Right cardiac atrium (tissue), 5 donors: Measurements from ENCODE around the gene RSRC1. TPM values are rescaled to one million over a fixed set of nuclear protein-coding genes. Genes with fewer than 3 reads are reported as not detected.
"Not testable (repeated sequence)": the region's sequence is repeated elsewhere in the genome, so short reads cannot be mapped to it uniquely, and the experiment has no call there.

Experiments used
- ATAC-seq, 2 donors: fragments of 200-7000 bp; cut with Tn5 transposase; one replicate each; pipeline versions ENCODE4 v1.8.0 to v1.9.1; 2020; ENCODE audit warnings: moderate library complexity in 2 of 2, mild to moderate bottlenecking in 1 of 2
- DNase-seq, 3 donors: peaks; one replicate each; pipeline ENCODE4 v3.0.0-alpha.2; 2020
- H3K27ac ChIP-seq: one replicate; pipeline ENCODE4 v1.5.1; 2013; ENCODE audit warnings: mild to moderate bottlenecking, low read length, control low read depth, moderate library complexity
- H3K27me3 ChIP-seq: one replicate; pipeline ENCODE4 v1.6.1; 2013; ENCODE audit not compliant: control insufficient read depth, insufficient read depth
- H3K4me1 ChIP-seq: one replicate; pipeline ENCODE4 v1.6.1; 2013; ENCODE audit warnings: low read length; ENCODE audit not compliant: control insufficient read depth, insufficient read depth
- H3K4me3 ChIP-seq: one replicate; pipeline ENCODE4 v1.5.1; 2013; ENCODE audit warnings: low read length, control low read depth
- H3K9me3 ChIP-seq: one replicate; pipeline ENCODE4 v1.6.1; 2013; ENCODE audit warnings: low read length; ENCODE audit not compliant: control insufficient read depth
- WGBS: extraction: QIAGEN DNeasy Blood & Tissue Kit; methylation state at CpG from one replicate; pipeline ENCODE4 v1.1.7; 2013; 5-methylcytosine and 5-hydroxymethylcytosine counted together
- intact Hi-C, 4 donors: fragments of 100-400 bp; cut with DNase I; formaldehyde crosslinking; loops; one replicate each; pipeline versions ENCODE4 v1.11.0 to v1.14.0; 2022 to 2023
- polyA plus RNA-seq: library from polyadenylated mRNA; stranded (reverse); fragments of 200-250 nt; gene quantifications from one replicate; pipeline ENCODE4 v1.2.3, GENCODE V29; 2013
- total RNA-seq, 4 donors: library from RNA; stranded (reverse); fragmentation: NEBNext Ultra II Directional; extraction: Animal tissue kit (Norgen Biotek cat#: 25700); gene quantifications; one replicate each; pipeline ENCODE4 v1.2.1, GENCODE V29; 2021
- donor health status: healthy with polysubstance abuse.
- donor health status: DM: no; HTN: yes; CAD: no.
- donor health status: DM: no; HTN: no; CAD: no.
- donor health status: DM: no; HTN: yes; CAD: no; lungs with severe emphysema.
- donor health status: DM: yes; HTN: yes; CAD: no.

Gene RSRC1
- total and polyA plus RNA-seq, 5 donors, result 23.0 to 31.0 (median 28.2) TPM

DNA sequence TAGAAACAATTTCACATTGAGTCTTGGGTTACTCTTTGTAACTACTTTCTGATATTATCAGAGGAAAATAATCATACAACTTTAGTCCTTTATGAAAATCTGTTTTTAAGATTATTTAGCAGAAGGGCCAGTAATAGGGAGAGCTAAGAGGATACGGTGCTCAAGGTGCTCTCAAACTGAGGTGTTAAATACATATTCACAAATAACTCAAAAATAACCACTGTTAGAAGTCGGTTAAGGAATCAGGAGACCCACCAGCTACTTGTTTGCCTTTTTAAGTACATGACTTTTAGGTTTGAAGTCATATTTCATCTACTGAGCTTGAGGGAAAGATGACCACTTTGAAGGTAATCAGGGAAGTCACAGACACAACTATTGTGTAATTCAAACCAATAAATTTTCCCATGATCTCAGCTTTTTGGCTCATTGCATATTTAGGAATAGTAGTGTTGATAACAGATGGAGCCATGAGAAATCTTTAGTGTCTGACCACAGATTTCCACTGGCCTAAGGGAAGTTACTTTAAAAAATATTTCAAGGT is 1.4 kb upstream of the RSRC1 start:
- H3K4me1 ChIP-seq, result peaks cover 1% of the 10 kb centered on the region
- ATAC-seq (no peak), DNase-seq (no peak)
- no peaks in the 10 kb centered on the region for H3K9me3 ChIP-seq
- no peak overlapping the region for H3K27ac ChIP-seq
- H3K27me3 ChIP-seq, result no peaks in the 10 kb centered on the region
- intact Hi-C loops, result no loop called here
- 31% methylated on average over 2 of the region's 2 CpGs for WGBS
- no peak overlapping the region for H3K4me3 ChIP-seq

DNA sequence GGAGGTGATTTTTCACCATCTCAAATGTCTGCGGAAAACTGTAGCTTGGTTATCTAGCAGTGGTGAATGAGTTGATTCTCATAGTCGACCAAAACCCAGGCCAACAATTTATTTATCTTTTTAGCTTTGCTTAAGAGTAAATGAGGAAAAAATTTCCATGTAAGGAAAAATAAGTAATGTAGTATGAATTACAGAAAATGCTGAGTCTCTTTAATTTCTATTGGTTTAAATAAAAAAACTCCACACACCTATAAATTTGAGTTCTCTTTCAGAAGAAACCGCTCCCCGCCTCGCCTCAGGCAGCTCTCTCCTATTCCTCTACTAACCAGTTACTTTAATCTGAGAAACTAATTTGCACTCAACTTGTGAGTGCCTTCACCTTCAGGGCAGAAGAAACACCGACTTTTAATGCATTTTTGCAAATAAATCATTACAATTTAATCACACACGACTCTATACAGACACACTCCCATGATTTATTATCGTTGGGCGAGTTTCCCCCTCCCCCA is 540 bp upstream of the RSRC1 start:
- H3K27me3 ChIP-seq, result no peaks in the 10 kb centered on the region
- no peaks in the 10 kb centered on the region for H3K4me1 ChIP-seq
- peak overlapping the region; percentile 7 for H3K27ac ChIP-seq
- ATAC-seq (no peak), DNase-seq (peak in 1 of 3 donors; percentile 47)
- intact Hi-C loops, result no loop called here
- no peaks in the 10 kb centered on the region for H3K9me3 ChIP-seq
- peak overlapping the region; percentile 52 for H3K4me3 ChIP-seq
- 10% methylated on average over 9 of the region's 9 CpGs for WGBS

DNA sequence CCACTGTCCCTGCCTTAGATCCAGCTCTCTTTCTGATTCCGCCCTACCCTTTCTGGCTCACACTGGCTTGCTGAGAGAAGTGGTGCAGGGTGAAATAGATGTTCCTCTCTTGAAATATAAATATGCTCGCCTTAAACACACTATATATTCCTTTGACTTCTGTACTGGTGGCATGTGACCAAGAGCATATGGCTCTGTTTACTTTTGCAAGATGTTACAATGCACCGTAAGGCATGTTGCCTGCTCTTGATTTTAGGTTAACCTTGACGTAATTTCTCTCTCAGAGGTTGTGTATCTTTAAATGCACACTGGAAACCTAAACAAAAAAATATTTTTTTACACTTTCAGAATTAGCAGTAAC is 749 bp downstream of the RSRC1 start:
- H3K27ac ChIP-seq, result no peak overlapping the region
- ATAC-seq, result no peak
- WGBS, result 14% methylated on average over 4 of the region's 4 CpGs

DNA sequence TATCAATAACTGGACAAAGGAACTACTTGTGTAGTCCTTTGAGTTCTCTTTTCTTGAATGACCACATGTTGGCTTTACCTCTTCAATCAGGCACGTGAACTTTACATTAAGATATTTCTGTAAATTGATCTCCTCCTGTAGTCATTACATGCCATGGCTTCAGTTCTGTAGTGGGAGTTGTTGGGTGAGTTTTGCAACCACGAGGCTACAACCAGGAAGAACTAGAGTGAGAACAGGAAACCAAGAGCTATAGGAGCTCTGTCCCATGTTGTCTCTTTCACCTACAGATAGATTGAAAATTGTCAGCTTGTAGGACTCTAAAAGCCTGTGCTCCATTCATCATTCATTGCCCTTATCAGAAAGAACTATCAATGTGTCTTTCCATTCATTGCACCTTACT is 2.0 kb downstream of the RSRC1 start:
- intact Hi-C loops, result loop anchor here in 1 of 4 donors (5.0 kb wide), 1 partner anchor 935 kb away; no protein-coding TSS in a partner anchor
- 64% methylated on average over 2 of the region's 2 CpGs for WGBS
- Histone ChIP-seq H3K4me1 (no peaks in the 10 kb centered on the region), H3K9me3 (no peaks in the 10 kb centered on the region), H3K27ac (no peak overlapping the region), H3K4me3 (no peak overlapping the region), H3K27me3 (no peaks in the 10 kb centered on the region)
- ATAC-seq, result no peak
- DNase-seq, result no peak

More for the DNA sequence above, 749 bp downstream of the RSRC1 start:
- Histone ChIP-seq H3K4me3 (peak overlapping the region; percentile 52), H3K27me3 (no peaks in the 10 kb centered on the region), H3K4me1 (no peaks in the 10 kb centered on the region), H3K9me3 (no peaks in the 10 kb centered on the region)
- intact Hi-C loops, result loop anchor here in 1 of 4 donors (5.0 kb wide), 1 partner anchor 933 kb away; no protein-coding TSS in a partner anchor
- DNase-seq, result no peak

DNA sequence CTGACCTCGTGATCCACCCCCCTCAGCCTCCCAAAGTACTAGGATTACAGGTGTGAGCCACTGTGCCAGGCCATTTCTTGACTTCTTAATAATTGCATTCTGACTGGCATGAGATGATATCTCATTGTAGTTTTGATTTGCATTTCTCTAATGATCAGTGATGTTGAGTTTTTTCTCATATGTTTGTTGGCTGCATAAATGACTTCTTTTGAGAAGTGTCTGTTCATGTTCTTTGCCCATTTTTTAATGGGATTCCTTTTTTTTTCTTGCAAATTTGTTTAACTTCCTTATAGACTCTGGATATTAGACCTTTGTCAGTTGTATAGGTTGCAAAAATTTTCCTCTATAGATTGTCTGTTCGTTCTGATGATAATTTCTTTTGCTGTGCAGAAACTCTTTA is 3.7 kb downstream of the RSRC1 start:
- not testable (repeated sequence) for ATAC-seq, H3K9me3 ChIP-seq, DNase-seq, H3K27me3 ChIP-seq, H3K27ac ChIP-seq, H3K4me3 ChIP-seq, H3K4me1 ChIP-seq
- intact Hi-C loops, result loop anchor here in 1 of 4 donors (5.0 kb wide), 1 partner anchor 936 kb away; no protein-coding TSS in a partner anchor
- 98% methylated on average over 2 of the region's 2 CpGs for WGBS

DNA sequence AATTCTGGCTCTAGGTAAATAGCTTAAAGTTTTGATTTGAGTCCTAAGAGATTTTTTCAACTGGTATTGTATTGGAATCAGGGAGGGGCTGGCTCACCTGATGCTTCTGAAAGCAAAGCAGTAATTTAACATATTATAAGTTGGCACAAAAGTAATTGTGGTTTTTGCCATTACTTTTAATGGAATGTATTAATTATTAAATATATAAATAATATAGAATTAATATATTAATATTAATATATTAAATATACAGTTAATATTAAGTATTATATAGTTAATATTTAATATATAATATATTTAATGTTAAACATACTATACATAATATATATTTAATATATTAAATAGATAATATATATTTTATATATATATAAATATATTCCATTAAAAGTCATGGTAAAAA is 10.4 kb downstream of the RSRC1 start:
- H3K4me3 ChIP-seq, result no peak overlapping the region
- DNase-seq, result no peak
- H3K9me3 ChIP-seq, result no peaks in the 10 kb centered on the region
- H3K27ac ChIP-seq, result no peak overlapping the region
- H3K27me3 ChIP-seq, result no peaks in the 10 kb centered on the region
- no peak for ATAC-seq
- no peaks in the 10 kb centered on the region for H3K4me1 ChIP-seq
- intact Hi-C loops, result no loop called here

DNA sequence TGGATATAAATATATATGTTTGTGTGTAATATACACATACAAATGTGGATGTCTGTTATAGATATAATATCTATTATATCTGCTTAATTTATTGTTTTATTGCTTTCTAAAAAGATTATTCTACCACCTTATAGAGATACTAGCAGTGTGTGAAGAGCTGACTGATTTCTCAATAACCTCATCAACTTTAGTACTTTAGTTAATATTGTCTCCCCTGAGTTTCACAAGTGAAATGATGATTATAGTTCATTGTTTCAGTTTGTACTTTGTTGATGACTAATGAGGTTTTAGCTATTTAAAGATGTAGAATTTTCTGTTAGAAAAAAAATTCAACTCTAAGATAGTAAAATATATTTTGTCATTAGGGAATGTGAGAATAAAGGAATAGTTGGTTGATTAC is 11.4 kb downstream of the RSRC1 start:
- Histone ChIP-seq H3K4me3 (no peak overlapping the region), H3K4me1 (no peaks in the 10 kb centered on the region), H3K9me3 (no peaks in the 10 kb centered on the region), H3K27ac (no peak overlapping the region), H3K27me3 (no peaks in the 10 kb centered on the region)
- intact Hi-C loops, result no loop called here
- DNase-seq (no peak), ATAC-seq (no peak)

DNA sequence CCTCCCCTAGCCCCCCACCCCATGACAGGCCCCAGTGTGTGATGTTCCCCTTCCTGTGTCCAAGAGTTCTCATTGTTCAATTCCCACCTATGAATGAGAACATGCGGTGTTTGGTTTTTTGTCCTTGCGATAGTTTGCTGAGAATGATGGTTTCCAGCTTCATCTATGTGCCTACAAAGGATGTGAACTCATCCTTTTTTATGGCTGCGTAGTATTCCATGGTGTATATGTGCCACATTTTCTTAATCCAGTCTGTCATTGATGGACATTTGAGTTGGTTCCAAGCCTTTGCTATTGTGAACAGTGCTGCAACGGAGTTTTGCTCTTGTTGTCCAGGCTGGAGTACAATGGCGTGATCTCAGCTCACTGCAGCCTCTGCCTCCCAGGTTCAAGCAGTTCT is 12.8 kb downstream of the RSRC1 start:
- H3K27ac ChIP-seq, H3K4me3 ChIP-seq, DNase-seq, H3K9me3 ChIP-seq, ATAC-seq, H3K27me3 ChIP-seq, intact Hi-C loops, H3K4me1 ChIP-seq: not testable (repeated sequence)
- WGBS, result 78% methylated on average over 5 of the region's 5 CpGs

DNA sequence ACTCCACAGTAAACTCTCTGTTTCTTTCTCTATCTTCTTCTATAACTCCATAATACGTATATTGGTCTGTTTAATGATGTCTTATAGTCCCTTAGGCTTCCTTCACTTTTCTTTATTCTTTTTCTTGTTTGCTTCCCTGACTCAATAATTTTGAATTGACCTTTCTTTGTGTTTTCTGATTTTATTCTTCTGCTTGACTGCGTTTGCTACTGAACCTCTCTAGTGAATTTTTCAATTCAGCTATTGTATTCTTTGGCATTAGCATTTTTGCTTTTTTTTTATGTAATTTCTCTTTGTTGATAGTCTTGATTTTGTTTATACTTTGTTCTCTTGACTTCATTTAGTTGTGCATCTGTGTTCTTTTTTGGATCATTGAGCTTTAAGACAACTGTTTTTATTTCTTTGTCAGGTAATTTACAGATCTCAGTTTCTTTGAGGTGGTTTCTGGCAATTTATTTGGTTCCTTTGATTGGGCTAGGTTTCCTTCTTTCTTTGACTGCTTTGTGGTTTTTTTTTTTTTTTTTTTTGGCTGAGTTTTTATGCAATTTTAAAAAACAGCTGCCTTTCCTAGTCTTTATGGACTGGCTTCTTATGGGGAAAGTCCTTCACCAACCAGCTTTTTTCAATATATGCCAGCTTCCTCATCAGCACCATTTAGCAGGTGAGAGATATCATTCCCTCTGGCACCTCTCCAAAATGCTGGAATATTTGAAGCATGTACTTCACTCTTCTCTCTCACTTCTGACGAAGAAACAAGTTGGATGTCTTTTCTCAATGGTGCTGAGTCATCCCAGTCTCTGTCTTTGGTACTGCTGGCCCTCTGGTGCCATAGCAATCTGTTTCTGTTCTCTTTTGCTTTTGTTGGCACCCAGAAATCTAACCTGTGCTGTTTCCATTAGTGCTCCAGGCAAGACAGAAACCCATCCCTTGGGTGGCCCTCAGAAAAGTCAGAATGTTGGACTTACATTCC is 17.6 kb downstream of the RSRC1 start:
- Histone ChIP-seq H3K9me3 (no peaks in the 10 kb centered on the region), H3K4me3 (no peak overlapping the region), H3K27me3 (no peaks in the 10 kb centered on the region), H3K27ac (no peak overlapping the region), H3K4me1 (no peaks in the 10 kb centered on the region)
- DNase-seq (no peak), ATAC-seq (no peak)
- 79% methylated on average over 3 of the region's 3 CpGs for WGBS
- intact Hi-C loops, result no loop called here

DNA sequence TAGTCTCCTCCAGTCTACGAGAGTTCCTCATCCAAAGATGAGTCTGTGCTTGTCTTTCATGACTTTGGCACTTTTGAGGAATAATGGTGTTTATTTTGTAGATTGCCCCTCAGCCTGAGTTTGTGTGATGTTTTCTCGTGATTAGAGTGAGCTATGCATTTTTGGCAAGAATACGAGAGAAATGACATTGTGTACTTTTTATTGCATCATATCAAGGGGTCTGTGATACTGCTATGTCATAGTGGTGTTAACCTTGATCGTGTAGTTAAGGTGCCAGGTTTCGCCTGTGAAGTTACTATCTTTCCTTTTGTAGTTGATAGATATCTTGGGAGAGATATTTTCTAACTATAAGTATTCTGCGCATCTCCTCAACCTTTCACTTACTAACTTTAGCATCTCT is 18.9 kb downstream of the RSRC1 start:
- WGBS, result 81% methylated on average over 6 of the region's 6 CpGs
- no peaks in the 10 kb centered on the region for H3K9me3 ChIP-seq
- no peak overlapping the region for H3K4me3 ChIP-seq
- no peaks in the 10 kb centered on the region for H3K4me1 ChIP-seq
- no peaks in the 10 kb centered on the region for H3K27me3 ChIP-seq
- H3K27ac ChIP-seq, result no peak overlapping the region
- intact Hi-C loops, result no loop called here
- ATAC-seq (no peak), DNase-seq (no peak)

DNA sequence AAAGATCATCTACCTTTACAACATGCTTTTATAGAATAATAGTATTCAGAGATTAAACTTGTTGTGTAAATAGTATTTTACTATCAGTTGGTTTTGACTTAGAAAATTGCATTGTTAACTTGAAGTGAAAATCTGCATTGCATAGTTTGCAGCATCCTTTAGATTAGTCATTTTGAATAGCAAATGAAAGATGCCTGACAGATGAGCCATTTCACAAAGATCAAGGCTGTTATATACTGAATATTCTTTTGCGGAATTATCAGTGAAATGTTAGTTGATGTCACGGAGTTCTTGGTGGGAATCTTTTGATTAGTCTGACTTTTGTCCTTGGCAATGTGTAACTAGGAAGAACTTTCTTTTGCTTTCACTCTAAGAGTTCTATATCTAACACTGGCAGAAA is 24.5 kb downstream of the RSRC1 start:
- H3K4me1 ChIP-seq, result no peaks in the 10 kb centered on the region

More for the DNA sequence above, 24.5 kb downstream of the RSRC1 start:
- H3K4me3 ChIP-seq, result no peak overlapping the region
- 90% methylated on average over 2 of the region's 2 CpGs for WGBS
- no peaks in the 10 kb centered on the region for H3K9me3 ChIP-seq
- no peak for ATAC-seq
- intact Hi-C loops, result no loop called here
- H3K27ac ChIP-seq, result no peak overlapping the region
- no peak for DNase-seq
- no peaks in the 10 kb centered on the region for H3K27me3 ChIP-seq
